ENCODE results near the gene MAPK8IP1.

DNA sequence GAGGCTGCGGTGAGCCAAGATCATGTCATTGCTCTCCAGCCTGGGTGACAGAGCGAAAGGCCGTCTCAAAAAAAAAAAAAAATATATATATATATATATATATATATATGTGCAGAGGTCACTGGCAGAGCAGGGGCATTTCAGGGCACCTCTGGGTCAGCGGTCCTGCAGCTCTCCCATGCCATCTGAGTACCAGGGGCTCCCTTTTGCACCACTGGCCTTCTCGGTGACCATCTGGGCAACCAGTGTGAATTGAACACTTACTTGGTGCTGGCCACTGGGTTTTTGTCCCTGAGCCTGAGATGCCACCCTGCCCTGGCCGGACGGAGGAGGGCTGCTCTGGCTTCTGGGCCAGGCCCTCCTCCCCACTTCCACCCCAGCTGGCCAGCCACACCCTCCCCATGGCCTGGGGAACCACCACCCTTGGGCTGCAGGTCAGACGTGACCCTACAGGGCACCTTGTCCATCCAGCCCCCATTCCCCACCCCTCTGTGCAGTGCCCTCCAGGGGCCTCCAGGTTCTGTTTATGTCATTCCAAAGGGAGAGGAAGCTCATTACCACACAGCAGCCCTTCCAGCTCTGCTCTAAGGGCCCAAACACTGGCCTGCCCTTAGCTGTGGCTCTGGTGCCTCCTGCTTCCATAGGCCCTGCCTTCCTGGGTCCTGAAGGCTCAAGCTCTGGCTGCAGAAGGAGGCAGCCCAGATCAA is 10.3 kb downstream of the MAPK8IP1 start:
- TF ChIP-seq, protein P1, sequence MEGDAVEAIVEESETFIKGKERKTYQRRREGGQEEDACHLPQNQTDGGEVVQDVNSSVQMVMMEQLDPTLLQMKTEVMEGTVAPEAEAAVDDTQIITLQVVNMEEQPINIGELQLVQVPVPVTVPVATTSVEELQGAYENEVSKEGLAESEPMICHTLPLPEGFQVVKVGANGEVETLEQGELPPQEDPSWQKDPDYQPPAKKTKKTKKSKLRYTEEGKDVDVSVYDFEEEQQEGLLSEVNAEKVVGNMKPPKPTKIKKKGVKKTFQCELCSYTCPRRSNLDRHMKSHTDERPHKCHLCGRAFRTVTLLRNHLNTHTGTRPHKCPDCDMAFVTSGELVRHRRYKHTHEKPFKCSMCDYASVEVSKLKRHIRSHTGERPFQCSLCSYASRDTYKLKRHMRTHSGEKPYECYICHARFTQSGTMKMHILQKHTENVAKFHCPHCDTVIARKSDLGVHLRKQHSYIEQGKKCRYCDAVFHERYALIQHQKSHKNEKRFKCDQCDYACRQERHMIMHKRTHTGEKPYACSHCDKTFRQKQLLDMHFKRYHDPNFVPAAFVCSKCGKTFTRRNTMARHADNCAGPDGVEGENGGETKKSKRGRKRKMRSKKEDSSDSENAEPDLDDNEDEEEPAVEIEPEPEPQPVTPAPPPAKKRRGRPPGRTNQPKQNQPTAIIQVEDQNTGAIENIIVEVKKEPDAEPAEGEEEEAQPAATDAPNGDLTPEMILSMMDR (IDR thresholded peaks at IDR 0.05): no peak
- TF ChIP-seq POLR2A (IDR thresholded peaks at IDR 0.05): no peak

Measured in thyroid gland (tissue), 4 donors.